ELR (cell line): Measurements from ENCODE around the gene ART4.

Experiments
- DNase-seq: peaks from one replicate; pipeline ENCODE4 v3.0.0-alpha.2; 2015; ENCODE audit warnings: low read depth

Gene ART4

GRCh38 chr12:14850929-14851663, 7.8 kb upstream of the ART4 start:
- DNase-seq = no peak

- DNase-seq = peak; percentile 39
Measured at GRCh38 chr12:14849661-14850060, 6.3 kb upstream of the ART4 start.

DNA sequence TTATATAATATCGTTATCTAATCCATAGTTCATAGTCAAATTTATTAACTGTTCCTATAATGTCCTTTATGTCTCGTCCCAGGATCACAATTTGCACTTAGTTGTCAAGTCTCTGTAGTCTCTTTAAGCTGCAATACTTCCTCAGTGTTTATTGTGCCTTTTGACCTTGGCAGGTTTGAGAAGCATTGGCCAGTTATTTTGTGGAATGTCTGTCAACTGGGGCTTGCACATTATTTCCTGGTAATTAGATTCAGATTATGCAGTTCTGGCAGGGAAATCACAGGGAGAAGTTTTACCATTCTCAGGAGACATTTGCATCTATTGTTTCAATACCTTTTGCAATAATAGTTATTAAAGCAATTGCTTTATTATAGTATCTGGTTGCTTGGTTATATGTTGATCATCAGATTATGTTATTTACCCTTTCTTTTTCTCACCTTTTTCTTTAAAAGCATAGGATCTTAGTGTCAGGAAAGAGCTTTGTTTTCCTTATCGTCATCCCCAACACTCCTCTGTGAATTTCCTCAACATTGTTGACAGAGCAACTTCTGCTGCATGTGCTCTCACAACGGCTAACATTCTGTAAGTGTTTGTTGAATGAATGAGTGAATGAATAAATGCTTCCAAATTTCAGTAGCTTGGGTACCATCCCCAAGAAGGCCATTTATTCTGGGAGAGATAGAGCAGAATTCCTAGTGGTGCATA, 3.7 kb upstream of the ART4 start:
- DNase-seq = no peak

- no peak for DNase-seq
Measured at GRCh38 chr12:14846042-14846587, 2.8 kb upstream of the ART4 start.

DNA sequence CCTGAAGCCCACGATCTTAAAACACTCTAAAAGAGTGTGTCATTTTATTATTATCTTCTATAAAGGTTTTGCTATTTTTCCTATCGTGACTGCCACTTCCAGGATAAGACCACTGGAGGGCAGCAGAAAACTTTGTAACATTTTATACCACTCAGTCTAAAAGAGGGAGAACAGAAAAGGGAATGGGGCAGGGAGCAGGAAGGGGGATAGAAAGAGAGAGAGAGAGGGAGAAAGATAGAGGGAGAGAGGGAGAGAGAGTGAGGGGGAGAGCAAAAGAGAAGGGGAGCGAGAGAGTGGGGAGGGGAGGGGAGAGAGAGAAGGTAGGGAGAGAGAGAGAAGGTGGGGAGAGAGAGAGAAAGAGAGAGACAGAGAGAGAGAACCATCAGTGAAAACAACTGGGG, 2.0 kb upstream of the ART4 start:
- DNase-seq = peak; percentile 75

GRCh38 chr12:14844401-14844800, 1.1 kb upstream of the ART4 start:
- DNase-seq = no peak

GRCh38 chr12:14842315-14842714, 1.0 kb downstream of the ART4 start:
- no peak for DNase-seq

GRCh38 chr12:14841761-14842160, 1.6 kb downstream of the ART4 start:
- peak; percentile 84 for DNase-seq

- DNase-seq = no peak
Measured at GRCh38 chr12:14840616-14841015, 2.7 kb downstream of the ART4 start.

- DNase-seq = no peak
Measured at GRCh38 chr12:14839262-14839661, 4.1 kb downstream of the ART4 start.

- DNase-seq = peak; percentile 91
Measured at GRCh38 chr12:14836336-14837210, 6.8 kb downstream of the ART4 start.

- DNase-seq = no peak
Measured at GRCh38 chr12:14834509-14834908, 8.8 kb downstream of the ART4 start.

DNA sequence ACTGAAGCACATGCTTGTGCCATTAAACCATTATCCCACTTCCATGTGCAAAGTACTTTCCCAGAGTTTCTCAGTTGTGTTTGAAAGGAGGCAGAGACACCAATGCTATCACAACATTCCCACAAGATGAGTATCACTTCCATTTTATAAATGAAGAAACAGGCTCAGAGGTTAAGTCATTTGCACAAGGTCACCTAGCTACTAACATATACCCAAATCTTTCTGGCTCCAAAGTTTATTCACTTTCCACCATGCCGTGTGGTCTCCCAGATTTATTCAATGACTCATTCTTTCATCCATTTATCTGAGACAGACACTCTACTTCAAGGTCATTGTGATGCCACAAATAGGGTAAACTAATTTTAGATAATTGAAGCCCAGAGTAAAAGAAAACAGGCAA, 9.4 kb downstream of the ART4 start:
- peak; percentile 41 for DNase-seq

- no peak for DNase-seq
Measured at GRCh38 chr12:14833336-14833735, 10.0 kb downstream of the ART4 start.

GRCh38 chr12:14828892-14829291, 14.4 kb downstream of the ART4 start:
- peak; percentile 46 for DNase-seq

- DNase-seq = peak; percentile 24
Measured at GRCh38 chr12:14827043-14827442, 16.3 kb downstream of the ART4 start.

GRCh38 chr12:14826491-14826890, 16.8 kb downstream of the ART4 start:
- no peak for DNase-seq

DNA sequence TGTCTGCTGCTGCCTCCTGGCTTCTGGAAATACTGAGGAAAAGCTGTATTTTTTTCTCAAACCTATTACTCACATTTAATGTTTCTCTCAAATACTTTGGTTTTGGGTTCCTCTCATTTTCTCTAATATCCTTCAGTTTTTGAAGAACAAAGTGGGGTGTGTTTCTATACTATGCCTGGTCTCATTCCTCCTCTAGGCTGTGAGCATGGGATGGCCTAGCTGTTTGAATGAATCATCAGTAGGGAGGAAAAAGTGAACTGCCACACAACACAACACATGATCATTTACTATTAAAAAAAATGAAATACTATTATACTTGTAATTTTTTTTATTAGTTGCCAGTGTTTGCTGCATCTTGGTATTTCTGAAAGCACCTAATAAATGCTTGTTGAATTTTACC, 18.1 kb downstream of the ART4 start:
- DNase-seq = peak; percentile 28

DNA sequence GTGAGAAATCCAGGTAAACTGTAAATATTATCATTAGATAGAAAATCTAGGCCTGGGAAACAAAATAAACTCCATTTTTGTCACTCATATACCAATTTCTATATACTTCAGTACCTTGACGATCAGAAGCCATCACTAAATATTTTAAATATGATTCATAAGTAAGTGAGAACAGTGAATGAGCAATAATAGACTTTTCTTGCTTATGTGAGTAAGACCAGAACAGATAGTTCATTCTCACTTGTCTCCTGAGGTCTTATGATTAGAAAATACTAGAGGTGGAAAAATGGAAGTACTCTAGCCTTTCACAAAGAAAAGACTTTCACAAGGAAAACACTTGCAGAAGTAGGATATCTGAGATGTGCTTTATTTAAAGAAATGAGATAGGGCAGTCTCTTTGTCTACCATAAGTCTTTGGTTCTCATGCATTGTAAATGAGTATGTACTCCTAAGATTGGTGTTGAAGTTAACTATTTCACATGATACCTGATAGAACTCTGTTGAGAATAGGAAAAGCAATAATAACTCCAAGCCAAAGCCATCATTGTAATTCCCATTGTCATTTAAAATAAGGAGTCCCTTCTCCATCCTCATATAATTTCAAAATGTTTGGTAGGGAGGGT, 19.2 kb downstream of the ART4 start:
- peak; percentile 60 for DNase-seq

- no peak for DNase-seq
Measured at GRCh38 chr12:14814014-14814413, 29.3 kb downstream of the ART4 start, which contains the start of gene SMCO3. Gene SMCO3 (minus strand): TSS chr12:14814182. CDS start chr12:14806680, 7,502 bp downstream.

DNA sequence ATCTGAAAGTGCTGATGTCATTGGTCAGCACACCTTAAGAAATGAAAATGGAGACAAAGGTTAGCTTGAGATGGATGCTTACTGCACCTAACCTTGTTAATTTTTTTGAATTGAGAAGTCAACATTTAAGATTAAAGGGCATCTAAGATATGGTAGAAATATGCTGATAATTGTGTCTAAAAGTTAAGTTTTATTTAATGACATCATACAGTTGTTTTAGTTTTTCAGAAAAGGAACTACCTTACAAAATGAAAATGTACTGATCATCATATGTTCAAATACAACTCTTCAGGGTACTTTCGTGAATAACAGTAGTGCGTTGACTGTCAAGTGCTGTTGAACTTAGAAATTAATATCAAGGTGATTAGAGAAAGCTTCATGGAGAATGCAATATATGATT, 31.8 kb downstream of the ART4 start:
- DNase-seq = no peak

DNA sequence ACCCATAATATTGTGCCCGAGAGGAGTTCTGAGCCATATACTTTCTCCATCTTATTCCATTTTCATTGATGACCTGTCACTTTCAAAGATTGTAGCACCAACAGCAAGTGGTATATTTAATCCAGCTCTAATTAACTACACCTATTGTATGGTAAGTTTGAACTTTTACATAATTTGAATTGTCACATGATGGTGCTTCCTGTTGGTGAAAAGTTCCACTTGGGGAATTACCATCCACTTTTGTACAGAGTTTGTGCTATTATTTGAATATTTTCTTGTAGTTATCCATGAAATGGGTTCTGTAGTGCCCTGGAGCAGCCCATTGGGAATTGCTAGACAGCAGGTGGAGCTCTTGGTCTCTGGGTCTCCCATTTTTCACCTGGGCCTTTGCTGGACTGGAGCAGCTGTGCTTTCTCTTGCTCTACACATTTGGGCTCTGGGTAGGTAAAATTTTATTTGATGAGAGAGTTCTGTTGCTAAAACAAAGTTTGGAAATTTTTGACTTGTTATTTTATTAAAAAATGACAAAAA, 32.3 kb downstream of the ART4 start:
- DNase-seq = peak; percentile 58
